ENCODE measurements around the gene GGT1. TPM values are rescaled to one million over a fixed set of nuclear protein-coding genes. Genes with fewer than 3 reads are reported as not detected.

GGT1 gene
- total RNA-seq, 2 experiments from 2014 or later = 5.1 to 5.8 TPM

- ChIA-PET CTCF (ENCODE audit: unreplicated experiment) (no interaction called here), POLR2A (interaction anchor here (0.6 kb wide), 1 partner anchor 369 kb away, joined by 5 read pairs; no protein-coding TSS in a partner anchor)
These were observed 38.5 kb upstream of the GGT1 start for GRCh38 chr22:24564376-24565058.

DNA sequence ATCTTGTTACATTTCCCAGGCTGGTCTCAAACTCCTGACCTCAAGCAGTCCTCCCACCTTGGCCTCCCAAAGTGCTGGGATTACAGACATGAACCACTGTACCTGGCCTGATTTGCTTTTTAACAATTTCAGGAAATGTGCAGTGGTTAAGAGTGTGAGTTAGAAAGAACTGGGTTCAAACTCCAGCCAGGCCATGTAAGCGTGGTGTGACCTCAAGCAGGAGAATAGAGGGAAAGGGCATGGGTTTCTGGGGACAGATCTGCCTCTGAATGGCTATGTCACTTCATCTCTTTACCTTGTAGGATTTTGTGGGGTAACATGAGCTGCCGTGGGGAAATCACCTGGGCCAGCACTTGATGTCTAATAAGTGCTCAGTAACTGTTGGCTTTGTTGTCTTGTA is 37.9 kb upstream of the GGT1 start:
- H3K9me3 ChIP-seq (ENCODE audit: low read length) = no peaks in the 10 kb centered on the region
- peaks cover 70% of the 10 kb centered on the region for H3K79me2 ChIP-seq (ENCODE audit: insufficient read depth, low read depth, low read length)
- H3K4me2 ChIP-seq (ENCODE audit: low read length) = no peak overlapping the region
- H3K27ac ChIP-seq (ENCODE audit: low read depth, low read length, poor library complexity, severe bottlenecking) = no peak overlapping the region
- intact Hi-C loops (cut with micrococcal nuclease; ENCODE audit: unreplicated experiment) = no loop called here
- no peak for DNase-seq (ENCODE audit: low spot score)
- ChIA-PET CTCF (ENCODE audit: unreplicated experiment) (no interaction called here), POLR2A (no interaction called here)
- peaks cover 24% of the 10 kb centered on the region for H4K20me1 ChIP-seq (ENCODE audit: insufficient read depth, low read length)
- H3K36me3 ChIP-seq (ENCODE audit: insufficient read depth, low read length) = peaks cover 88% of the 10 kb centered on the region
- no peak overlapping the region for H2AFZ ChIP-seq (ENCODE audit: low read length)
- TF ChIP-seq, protein P1, sequence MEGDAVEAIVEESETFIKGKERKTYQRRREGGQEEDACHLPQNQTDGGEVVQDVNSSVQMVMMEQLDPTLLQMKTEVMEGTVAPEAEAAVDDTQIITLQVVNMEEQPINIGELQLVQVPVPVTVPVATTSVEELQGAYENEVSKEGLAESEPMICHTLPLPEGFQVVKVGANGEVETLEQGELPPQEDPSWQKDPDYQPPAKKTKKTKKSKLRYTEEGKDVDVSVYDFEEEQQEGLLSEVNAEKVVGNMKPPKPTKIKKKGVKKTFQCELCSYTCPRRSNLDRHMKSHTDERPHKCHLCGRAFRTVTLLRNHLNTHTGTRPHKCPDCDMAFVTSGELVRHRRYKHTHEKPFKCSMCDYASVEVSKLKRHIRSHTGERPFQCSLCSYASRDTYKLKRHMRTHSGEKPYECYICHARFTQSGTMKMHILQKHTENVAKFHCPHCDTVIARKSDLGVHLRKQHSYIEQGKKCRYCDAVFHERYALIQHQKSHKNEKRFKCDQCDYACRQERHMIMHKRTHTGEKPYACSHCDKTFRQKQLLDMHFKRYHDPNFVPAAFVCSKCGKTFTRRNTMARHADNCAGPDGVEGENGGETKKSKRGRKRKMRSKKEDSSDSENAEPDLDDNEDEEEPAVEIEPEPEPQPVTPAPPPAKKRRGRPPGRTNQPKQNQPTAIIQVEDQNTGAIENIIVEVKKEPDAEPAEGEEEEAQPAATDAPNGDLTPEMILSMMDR (conservative IDR thresholded peaks at IDR 0.05; ENCODE audit: low read length) = no peak
- TF ChIP-seq EZH2phosphoT487 (IDR thresholded peaks at IDR 0.05; ENCODE audit: borderline replicate concordance, low read depth, low read length) = no peak
- H3K9me2 ChIP-seq (ENCODE audit: insufficient read depth, low read length) = no peaks in the 10 kb centered on the region
- no peak overlapping the region for H3K4me3 ChIP-seq (ENCODE audit: low read depth, low read length, poor library complexity, severe bottlenecking)
- BruUV-seq (replicated peaks) = no TSS peak
- no peaks in the 10 kb centered on the region for H3K4me1 ChIP-seq (ENCODE audit: insufficient read depth, low read length, poor library complexity, severe bottlenecking)

More at GRCh38 chr22:24564376-24565058, 38.5 kb upstream of the GGT1 start:
- no peak for DNase-seq (ENCODE audit: low spot score)
- peaks cover 5% of the 10 kb centered on the region for H3K4me1 ChIP-seq (ENCODE audit: insufficient read depth, low read length, poor library complexity, severe bottlenecking)
- H3K4me2 ChIP-seq (ENCODE audit: low read length) = no peak overlapping the region
- peaks cover 27% of the 10 kb centered on the region for H4K20me1 ChIP-seq (ENCODE audit: insufficient read depth, low read length)
- no peak overlapping the region for H3K4me3 ChIP-seq (ENCODE audit: low read depth, low read length, poor library complexity, severe bottlenecking)
- BruUV-seq (replicated peaks) = no TSS peak
- intact Hi-C loops (cut with micrococcal nuclease; ENCODE audit: unreplicated experiment) = no loop called here
- H3K79me2 ChIP-seq (ENCODE audit: insufficient read depth, low read depth, low read length) = peaks cover 76% of the 10 kb centered on the region
- peaks cover 86% of the 10 kb centered on the region for H3K36me3 ChIP-seq (ENCODE audit: insufficient read depth, low read length)
- H3K9me3 ChIP-seq (ENCODE audit: low read length) = no peaks in the 10 kb centered on the region
- H3K9me2 ChIP-seq (ENCODE audit: insufficient read depth, low read length) = no peaks in the 10 kb centered on the region
- TF ChIP-seq EZH2phosphoT487 (IDR thresholded peaks at IDR 0.05; ENCODE audit: borderline replicate concordance, low read depth, low read length) = no peak
- TF ChIP-seq, protein P1 (conservative IDR thresholded peaks at IDR 0.05; ENCODE audit: low read length) = no peak
- no peak overlapping the region for H3K27ac ChIP-seq (ENCODE audit: low read depth, low read length, poor library complexity, severe bottlenecking)
- H2AFZ ChIP-seq (ENCODE audit: low read length) = no peak overlapping the region

DNA sequence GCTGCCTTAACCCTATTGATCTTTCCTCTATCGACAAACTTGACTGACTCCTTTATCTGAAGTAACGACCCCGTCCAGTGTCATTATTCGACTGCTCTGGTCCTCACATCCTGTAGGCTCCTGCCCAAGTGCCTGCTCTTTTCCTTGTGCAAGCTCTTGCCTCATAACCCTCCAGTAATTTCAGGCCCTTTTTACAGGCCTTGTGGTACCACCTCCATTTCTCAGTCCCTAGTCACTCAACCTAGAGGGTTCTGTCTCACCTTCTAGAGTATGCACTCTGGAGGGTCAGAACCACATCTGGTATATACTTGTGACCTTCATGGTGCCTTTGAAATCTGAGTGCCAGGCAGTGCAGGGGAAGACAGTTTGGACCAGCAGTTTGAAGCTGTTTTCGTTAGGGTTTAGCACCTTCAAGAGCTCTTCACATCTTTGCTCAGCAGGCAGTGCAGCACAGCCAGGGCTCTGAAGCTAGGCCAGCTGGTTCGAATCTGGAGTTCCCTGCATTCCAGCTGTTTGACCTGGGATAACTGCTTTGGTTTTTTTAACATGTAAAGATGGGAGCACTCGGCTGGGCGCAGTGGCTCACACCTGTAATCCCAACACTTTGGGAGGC is 36.0 kb upstream of the GGT1 start:
- H3K9me2 ChIP-seq (ENCODE audit: insufficient read depth, low read length) = no peaks in the 10 kb centered on the region
- peaks cover 51% of the 10 kb centered on the region for H3K79me2 ChIP-seq (ENCODE audit: insufficient read depth, low read depth, low read length)
- no peak for TF ChIP-seq EZH2phosphoT487 (IDR thresholded peaks at IDR 0.05; ENCODE audit: borderline replicate concordance, low read depth, low read length)
- TF ChIP-seq, protein P1 (conservative IDR thresholded peaks at IDR 0.05; ENCODE audit: low read length) = no peak
- no peak overlapping the region for H2AFZ ChIP-seq (ENCODE audit: low read length)
- peaks cover 15% of the 10 kb centered on the region; the same call in 1 of the 2 replicates for H4K20me1 ChIP-seq (ENCODE audit: insufficient read depth, low read length)
- ChIA-PET POLR2A (no interaction called here), CTCF (ENCODE audit: unreplicated experiment) (no interaction called here)
- no peak overlapping the region for H3K4me3 ChIP-seq (ENCODE audit: low read depth, low read length, poor library complexity, severe bottlenecking)
- peaks cover 93% of the 10 kb centered on the region for H3K36me3 ChIP-seq (ENCODE audit: insufficient read depth, low read length)
- intact Hi-C loops (cut with micrococcal nuclease; ENCODE audit: unreplicated experiment) = no loop called here
- no peak for DNase-seq (ENCODE audit: low spot score)
- H3K27ac ChIP-seq (ENCODE audit: low read depth, low read length, poor library complexity, severe bottlenecking) = no peak overlapping the region
- H3K4me1 ChIP-seq (ENCODE audit: insufficient read depth, low read length, poor library complexity, severe bottlenecking) = no peaks in the 10 kb centered on the region
- no TSS peak for BruUV-seq (replicated peaks)
- no peak overlapping the region for H3K4me2 ChIP-seq (ENCODE audit: low read length)
- H3K9me3 ChIP-seq (ENCODE audit: low read length) = no peaks in the 10 kb centered on the region
